Endothelial cell of umbilical vein (primary cell): ENCODE results near the gene GSTK1.

Experiments
- POLR2AphosphoS5 ChIP-seq: IDR thresholded peaks from 2 replicates; pipeline ENCODE4 v1.6.1; 2012; ENCODE audit warnings: low read depth, mild to moderate bottlenecking, control low read depth, low read length, moderate library complexity; ENCODE audit not compliant: insufficient read depth
- TF ChIP-seq, protein P1 (sequence below), 2 donors: IDR thresholded peaks; 1 replicate in 1 of 2; 2 replicates in 1 of 2; pipeline ENCODE4 v1.5.1; 2011; ENCODE audit warnings: low read length in 2 of 2, mild to moderate bottlenecking in 2 of 2, moderate library complexity in 2 of 2, control low read depth in 1 of 2, inconsistent platforms in 1 of 2, low read depth in 1 of 2; ENCODE audit not compliant: insufficient read depth in 1 of 2; ENCODE audit errors: extremely low read depth in 1 of 2

DNA sequence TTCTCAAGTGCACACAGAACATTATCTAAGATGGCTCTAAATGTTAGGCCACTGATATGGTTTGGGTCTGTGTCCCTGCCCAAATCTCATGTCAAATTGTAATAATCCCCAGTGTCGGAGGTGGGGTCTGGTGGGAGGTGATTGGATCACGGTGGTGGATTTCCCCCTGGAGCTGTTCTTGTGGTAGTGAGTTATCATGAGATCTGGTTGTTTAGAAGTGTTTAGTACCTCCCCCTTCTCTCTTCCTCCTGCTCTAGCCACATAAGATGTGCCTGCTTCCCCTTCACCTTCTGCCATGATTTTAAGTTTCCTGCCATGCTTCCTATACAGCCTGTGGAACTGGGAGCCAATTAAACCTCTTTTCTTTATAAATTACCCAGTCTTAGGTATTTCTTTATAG is 11.2 kb upstream of the GSTK1 start:
- TF ChIP-seq, protein P1, sequence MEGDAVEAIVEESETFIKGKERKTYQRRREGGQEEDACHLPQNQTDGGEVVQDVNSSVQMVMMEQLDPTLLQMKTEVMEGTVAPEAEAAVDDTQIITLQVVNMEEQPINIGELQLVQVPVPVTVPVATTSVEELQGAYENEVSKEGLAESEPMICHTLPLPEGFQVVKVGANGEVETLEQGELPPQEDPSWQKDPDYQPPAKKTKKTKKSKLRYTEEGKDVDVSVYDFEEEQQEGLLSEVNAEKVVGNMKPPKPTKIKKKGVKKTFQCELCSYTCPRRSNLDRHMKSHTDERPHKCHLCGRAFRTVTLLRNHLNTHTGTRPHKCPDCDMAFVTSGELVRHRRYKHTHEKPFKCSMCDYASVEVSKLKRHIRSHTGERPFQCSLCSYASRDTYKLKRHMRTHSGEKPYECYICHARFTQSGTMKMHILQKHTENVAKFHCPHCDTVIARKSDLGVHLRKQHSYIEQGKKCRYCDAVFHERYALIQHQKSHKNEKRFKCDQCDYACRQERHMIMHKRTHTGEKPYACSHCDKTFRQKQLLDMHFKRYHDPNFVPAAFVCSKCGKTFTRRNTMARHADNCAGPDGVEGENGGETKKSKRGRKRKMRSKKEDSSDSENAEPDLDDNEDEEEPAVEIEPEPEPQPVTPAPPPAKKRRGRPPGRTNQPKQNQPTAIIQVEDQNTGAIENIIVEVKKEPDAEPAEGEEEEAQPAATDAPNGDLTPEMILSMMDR (IDR thresholded peaks at IDR 0.05; ENCODE audit: extremely low read depth in 1 of 2, insufficient read depth in 1 of 2, low read depth in 1 of 2, low read length in 2 of 2) = no peak
- TF ChIP-seq POLR2AphosphoS5 = no peak
